ENCODE data around the gene TTI1.

The TTI1 gene

GRCh38 chr20:37939701-37940560 lies 93.3 kb downstream of the TTI1 start:
- no peak for DNase-seq (ENCODE audit: low read depth)
- no peak for TF ChIP-seq POLR2A (IDR thresholded peaks at IDR 0.05; ENCODE audit: extremely low read depth, insufficient read length)
- no peak overlapping the region for H3K4me3 ChIP-seq (ENCODE audit: low read depth, low read length)

- DNase-seq (ENCODE audit: low read depth) = no peak
- TF ChIP-seq MAX (IDR thresholded peaks at IDR 0.05; ENCODE audit: low read depth, low read length) (no peak), MYC (IDR thresholded peaks at IDR 0.05; ENCODE audit: low read depth, low read length) (no peak), POLR2A (IDR thresholded peaks at IDR 0.05; ENCODE audit: extremely low read depth, insufficient read length) (no peak), CTCF (IDR thresholded peaks at IDR 0.05; ENCODE audit: low read depth, low read length) (no peak)
- no peak overlapping the region for H3K4me3 ChIP-seq (ENCODE audit: low read depth, low read length)
Observed at GRCh38 chr20:37938954-37939353, 94.3 kb downstream of the TTI1 start.

- no peak for TF ChIP-seq CTCF (IDR thresholded peaks at IDR 0.05; ENCODE audit: low read depth, low read length)
- TF ChIP-seq MYC (IDR thresholded peaks at IDR 0.05; ENCODE audit: low read depth, low read length) = no peak
- TF ChIP-seq POLR2A (IDR thresholded peaks at IDR 0.05; ENCODE audit: extremely low read depth, insufficient read length) = no peak
- TF ChIP-seq MAX (IDR thresholded peaks at IDR 0.05; ENCODE audit: low read depth, low read length) = no peak
- no peak overlapping the region for H3K4me3 ChIP-seq (ENCODE audit: low read depth, low read length)
- DNase-seq (ENCODE audit: low read depth) = no peak
Observed at GRCh38 chr20:37938181-37938750, 95.0 kb downstream of the TTI1 start.

- no peak for TF ChIP-seq POLR2A (IDR thresholded peaks at IDR 0.05; ENCODE audit: extremely low read depth, insufficient read length)
- TF ChIP-seq MAX (IDR thresholded peaks at IDR 0.05; ENCODE audit: low read depth, low read length) = no peak
- TF ChIP-seq MYC (IDR thresholded peaks at IDR 0.05; ENCODE audit: low read depth, low read length) = no peak
- no peak for TF ChIP-seq CTCF (IDR thresholded peaks at IDR 0.05; ENCODE audit: low read depth, low read length)
- no peak for DNase-seq (ENCODE audit: low read depth)
- H3K4me3 ChIP-seq (ENCODE audit: low read depth, low read length) = no peak overlapping the region
Observed at GRCh38 chr20:37937686-37938085, 95.6 kb downstream of the TTI1 start.

- DNase-seq (ENCODE audit: low read depth) = no peak
- H3K4me3 ChIP-seq (ENCODE audit: low read depth, low read length) = no peak overlapping the region
- TF ChIP-seq POLR2A (IDR thresholded peaks at IDR 0.05; ENCODE audit: extremely low read depth, insufficient read length) (no peak), CTCF (IDR thresholded peaks at IDR 0.05; ENCODE audit: low read depth, low read length) (no peak), MAX (IDR thresholded peaks at IDR 0.05; ENCODE audit: low read depth, low read length) (no peak), MYC (IDR thresholded peaks at IDR 0.05; ENCODE audit: low read depth, low read length) (no peak)
Observed at GRCh38 chr20:37936451-37936850, 96.8 kb downstream of the TTI1 start.

- TF ChIP-seq MAX (IDR thresholded peaks at IDR 0.05; ENCODE audit: low read depth, low read length) = no peak
- no peak for TF ChIP-seq CTCF (IDR thresholded peaks at IDR 0.05; ENCODE audit: low read depth, low read length)
- no peak for TF ChIP-seq MYC (IDR thresholded peaks at IDR 0.05; ENCODE audit: low read depth, low read length)
- TF ChIP-seq POLR2A (IDR thresholded peaks at IDR 0.05; ENCODE audit: extremely low read depth, insufficient read length) = no peak
- H3K4me3 ChIP-seq (ENCODE audit: low read depth, low read length) = no peak overlapping the region
Observed at GRCh38 chr20:37936041-37936440, 97.2 kb downstream of the TTI1 start.

More at GRCh38 chr20:37936041-37936440, 97.2 kb downstream of the TTI1 start:
- DNase-seq (ENCODE audit: low read depth) = no peak
